HepG2 (cell line): ENCODE data around the gene DHX16. TPM values are rescaled to one million over a fixed set of nuclear protein-coding genes. Genes with fewer than 3 reads are reported as not detected.
A peak's percentile ranks its signal among the peaks of the same experiment; 100 is the strongest.

Source experiments
- AGO1 ChIP-seq: fragments of 200-400 bp; formaldehyde crosslinking; IDR thresholded peaks from 2 replicates; pipeline ENCODE4 v1.6.1; 2017; ENCODE audit warnings: mild to moderate bottlenecking, low read depth, low read length, moderate library complexity; ENCODE audit not compliant: poor library complexity, severe bottlenecking
- ATM ChIP-seq: fragments of 450-650 bp; IDR thresholded peaks from 2 replicates; pipeline ENCODE4 v1.7.1; 2017; ENCODE audit warnings: mild to moderate bottlenecking, borderline replicate concordance
- CSRNP2 ChIP-seq: sonication (generic); formaldehyde crosslinking; conservative IDR thresholded peaks from 2 replicates; pipeline ENCODE4 v1.8.0; 2022; ENCODE audit warnings: low read depth, missing genetic modification reagents
- EZH2 ChIP-seq: conservative IDR thresholded peaks from 2 replicates; pipeline ENCODE4 v1.6.1; 2012; ENCODE audit warnings: mild to moderate bottlenecking, low read depth, low read length, moderate library complexity
- FOSL1 ChIP-seq: sonication (generic); formaldehyde crosslinking; IDR thresholded peaks from 2 replicates; pipeline ENCODE4 v1.9.0; 2021; ENCODE audit warnings: missing genetic modification reagents, borderline replicate concordance
- GFI1 ChIP-seq: sonication (generic); formaldehyde crosslinking; IDR thresholded peaks from 2 replicates; pipeline ENCODE4 v1.5.0; 2020; ENCODE audit warnings: missing genetic modification reagents, mild to moderate bottlenecking, borderline replicate concordance
- HHEX ChIP-seq: IDR thresholded peaks from 2 replicates; pipeline ENCODE4 v1.6.1; 2016; ENCODE audit warnings: control low read depth
- KDM4B ChIP-seq: sonication (generic); formaldehyde crosslinking; IDR thresholded peaks from 2 replicates; pipeline ENCODE4 v1.4.0; 2020; ENCODE audit warnings: missing genetic modification reagents
- MTF2 ChIP-seq: sonication (generic); formaldehyde crosslinking; IDR thresholded peaks from 2 replicates; pipeline ENCODE4 v1.5.0; 2020; ENCODE audit warnings: missing genetic modification reagents, borderline replicate concordance
- NFE2L2 ChIP-seq: fragments of 150-350 bp; IDR thresholded peaks from 2 replicates; pipeline ENCODE4 v1.6.1; 2014; ENCODE audit warnings: low read length
- SALL1 ChIP-seq: sonication (generic); formaldehyde crosslinking; IDR thresholded peaks from 2 replicates; pipeline ENCODE4 v1.8.0; 2022; ENCODE audit warnings: mild to moderate bottlenecking, missing genetic modification reagents
- SKIL ChIP-seq: sonication (generic); formaldehyde crosslinking; IDR thresholded peaks from 2 replicates; pipeline ENCODE4 v1.8.0; 2022; ENCODE audit warnings: missing genetic modification reagents, mild to moderate bottlenecking, moderate library complexity, borderline replicate concordance
- ZBTB1 ChIP-seq: sonication (generic); formaldehyde crosslinking; IDR thresholded peaks from 2 replicates; pipeline ENCODE4 v1.4.0; 2020; ENCODE audit warnings: missing genetic modification reagents, borderline replicate concordance
- ZFP41 ChIP-seq: sonication (generic); formaldehyde crosslinking; IDR thresholded peaks from 2 replicates; pipeline ENCODE4 v1.4.0; 2020; ENCODE audit warnings: mild to moderate bottlenecking, missing genetic modification reagents, borderline replicate concordance
- ZNF205 ChIP-seq: IDR thresholded peaks from 2 replicates; pipeline ENCODE4 v1.6.1; 2018; ENCODE audit warnings: missing biosample characterization, missing genetic modification reagents
- ZNF282 ChIP-seq: fragments of 450-650 bp; IDR thresholded peaks from 2 replicates; pipeline ENCODE4 v1.6.1; 2018; ENCODE audit not compliant: partially characterized antibody
- ZNF44 ChIP-seq: sonication (generic); formaldehyde crosslinking; IDR thresholded peaks from 2 replicates; pipeline ENCODE4 v1.5.1; 2020; ENCODE audit warnings: mild to moderate bottlenecking, missing genetic modification reagents
- ZNF609 ChIP-seq: sonication (generic); formaldehyde crosslinking; IDR thresholded peaks from 2 replicates; pipeline ENCODE4 v1.4.0; 2020; ENCODE audit warnings: mild to moderate bottlenecking, missing genetic modification reagents, borderline replicate concordance
- ZNF670 ChIP-seq: sonication (generic); formaldehyde crosslinking; IDR thresholded peaks from 2 replicates; pipeline ENCODE4 v1.8.0; 2022; ENCODE audit warnings: mild to moderate bottlenecking, missing genetic modification reagents, borderline replicate concordance
- ZNF740 ChIP-seq: sonication (generic); formaldehyde crosslinking; IDR thresholded peaks from 2 replicates; pipeline ENCODE4 v1.4.0; 2020; ENCODE audit warnings: missing genetic modification reagents
- ZNF816 ChIP-seq: sonication (generic); formaldehyde crosslinking; IDR thresholded peaks from 2 replicates; pipeline ENCODE4 v1.8.0; 2022; ENCODE audit warnings: missing genetic modification reagents, mild to moderate bottlenecking, borderline replicate concordance
- polyA plus RNA-seq, 8 experiments: library from polyadenylated mRNA; depleted of rRNA in 3 of 8; stranded (reverse) in 7 of 8; unstranded in 1 of 8; fragments of >200 nt; fragmentation: Illumina TruSeq in 4 of 8; extraction: Trizol in 4 of 8; gene quantifications; 2 replicates each; pipeline versions ENCODE4 v1.2.1 to v1.2.3, GENCODE V29; 2011 to 2016; ENCODE audit warnings: low read depth in 4 of 8, missing spikeins in 1 of 8, mixed read lengths in 1 of 8; ENCODE audit not compliant: insufficient read depth in 1 of 8
- total RNA-seq, 5 experiments: library from RNA; depleted of rRNA; stranded (reverse); fragments of >200 nt; fragmentation: Illumina TruSeq; extraction: Trizol; gene quantifications; 2 replicates each; pipeline ENCODE4 v1.2.3, GENCODE V29; 2016; ENCODE audit warnings: low read depth in 1 of 5

The DHX16 gene
- total and polyA plus RNA-seq, 2 of the 13 experiments (the other 11 are each of a cell fraction or from before 2014, with no cell fraction given) = 57.0 to 58.5 TPM

- TF ChIP-seq SKIL (CRISPR knock-in tag) (no peak), ZFP41 (CRISPR knock-in tag) (no peak; the same call in 1 of the 2 replicates), FOSL1 (CRISPR knock-in tag) (no peak), ZNF44 (CRISPR knock-in tag) (peak; percentile 79), NFE2L2 (no peak), ZBTB1 (no peak), ZNF282 (no peak), ZNF609 (CRISPR knock-in tag) (no peak; the same call in 1 of the 2 replicates), ZNF205 (peak; percentile 66; the same call in 1 of the 2 replicates), AGO1 (peak; percentile 32), ZNF740 (CRISPR knock-in tag) (no peak), SALL1 (CRISPR knock-in tag) (peak; percentile 78), MTF2 (no peak), GFI1 (CRISPR knock-in tag) (peak; percentile 78), ZNF670 (peak; percentile 64; the same call in 1 of the 2 replicates), ZNF816 (CRISPR knock-in tag) (peak; percentile 73; the same call in 1 of the 2 replicates), KDM4B (CRISPR knock-in tag) (peak; percentile 82; the same call in 1 of the 2 replicates), HHEX (no peak), EZH2 (no peak), ATM (no peak), CSRNP2 (CRISPR knock-in tag) (no peak)
These were observed at the start of gene DHX16 (continued) for GRCh38 chr6:30672445-30673253.
